HG02623 (cell line): ENCODE results near the gene KRTAP2-4.
"Not testable (repeated sequence)": the region's sequence is repeated elsewhere in the genome, so short reads cannot be mapped to it uniquely, and the experiment has no call there.

Source experiments
- ATAC-seq: cut with Tn5 transposase; IDR thresholded peaks from one replicate; pipeline ENCODE4 v1.9.1; 2021; ENCODE audit warnings: moderate library complexity; ENCODE audit not compliant: unreplicated experiment

KRTAP2-4 gene

GRCh38 chr17:41040783-41041571 is 24.7 kb downstream of the KRTAP2-4 start, which contains the start of gene KRTAP1-1:
Gene KRTAP1-1, minus strand, starts transcription at chr17:41041450. Its CDS starts 53 bp downstream, at chr17:41041397.
- not testable (repeated sequence) for ATAC-seq

- ATAC-seq = no peak
Measured at GRCh38 chr17:41037853-41038350, 27.8 kb downstream of the KRTAP2-4 start.

- not testable (repeated sequence) for ATAC-seq
Measured at GRCh38 chr17:41034346-41034935, 31.2 kb downstream of the KRTAP2-4 start, which contains the start of gene KRTAP1-3. Gene KRTAP1-3, minus strand, starts transcription at chr17:41034874. Its CDS starts 53 bp downstream, at chr17:41034821.

- ATAC-seq = no peak
Measured at GRCh38 chr17:41029633-41030245, 35.9 kb downstream of the KRTAP2-4 start, which contains the start of gene KRTAP1-4. Gene KRTAP1-4, minus strand, starts transcription at chr17:41030195. Its CDS starts 117 bp downstream, at chr17:41030078.

GRCh38 chr17:41026715-41027471 is 38.8 kb downstream of the KRTAP2-4 start, which contains the start of gene KRTAP1-5:
Gene KRTAP1-5, minus strand, starts transcription at chr17:41027208. Its CDS starts 53 bp downstream, at chr17:41027155.
- ATAC-seq = no peak

GRCh38 chr17:41024697-41025096 is 41.0 kb downstream of the KRTAP2-4 start:
- ATAC-seq = no peak

GRCh38 chr17:41020336-41020735 is 45.3 kb downstream of the KRTAP2-4 start:
- ATAC-seq = no peak

GRCh38 chr17:41019415-41019814 is 46.3 kb downstream of the KRTAP2-4 start:
- ATAC-seq = no peak

- ATAC-seq = no peak
Measured at GRCh38 chr17:41018541-41018940, 47.1 kb downstream of the KRTAP2-4 start.

GRCh38 chr17:41016578-41017215 is 49.0 kb downstream of the KRTAP2-4 start:
- ATAC-seq = no peak

- no peak for ATAC-seq
Measured at GRCh38 chr17:41015454-41015853, 50.2 kb downstream of the KRTAP2-4 start.
